Neural progenitor cell (in vitro differentiated cells): ENCODE results near the gene WDR88.

ENCODE experiments used
- EZH2 ChIP-seq: fragments of 200-600 bp; sonication (generic); IDR thresholded peaks from 2 replicates; pipeline ENCODE4 v1.6.1; 2017; ENCODE audit warnings: antibody characterized with exemption, mild to moderate bottlenecking, moderate library complexity
- EZH2phosphoT487 ChIP-seq: fragments of 200-600 bp; sonication (generic); IDR thresholded peaks from 2 replicates; pipeline ENCODE4 v1.6.1; 2017; ENCODE audit warnings: antibody characterized with exemption
- TF ChIP-seq, protein P1 (sequence below): fragments of 200-600 bp; sonication (generic); IDR thresholded peaks from 2 replicates; pipeline ENCODE4 v1.5.1; 2017; ENCODE audit warnings: antibody characterized with exemption, mild to moderate bottlenecking

DNA sequence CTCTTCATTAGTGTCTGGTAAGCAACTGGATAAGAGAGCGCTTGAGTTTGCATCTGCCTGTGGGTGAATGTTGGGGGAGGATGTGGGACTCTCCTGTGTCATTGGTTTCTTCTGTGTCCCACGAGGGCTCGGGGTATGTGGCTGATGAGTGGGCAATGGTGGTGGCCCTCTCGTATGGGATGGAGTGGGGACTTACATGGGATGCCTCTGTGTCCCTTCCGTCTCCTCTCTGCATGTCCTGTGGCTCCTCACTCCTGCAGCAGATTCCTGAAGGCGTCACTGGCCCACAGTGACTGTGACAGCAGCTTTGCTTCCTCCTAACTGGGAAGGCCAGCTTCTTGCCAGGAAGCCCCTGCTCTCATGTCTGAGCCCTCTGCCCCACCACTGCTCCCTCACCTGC, 59.6 kb downstream of the WDR88 start:
- TF ChIP-seq EZH2 = no peak
- no peak for TF ChIP-seq EZH2phosphoT487
- TF ChIP-seq, protein P1, sequence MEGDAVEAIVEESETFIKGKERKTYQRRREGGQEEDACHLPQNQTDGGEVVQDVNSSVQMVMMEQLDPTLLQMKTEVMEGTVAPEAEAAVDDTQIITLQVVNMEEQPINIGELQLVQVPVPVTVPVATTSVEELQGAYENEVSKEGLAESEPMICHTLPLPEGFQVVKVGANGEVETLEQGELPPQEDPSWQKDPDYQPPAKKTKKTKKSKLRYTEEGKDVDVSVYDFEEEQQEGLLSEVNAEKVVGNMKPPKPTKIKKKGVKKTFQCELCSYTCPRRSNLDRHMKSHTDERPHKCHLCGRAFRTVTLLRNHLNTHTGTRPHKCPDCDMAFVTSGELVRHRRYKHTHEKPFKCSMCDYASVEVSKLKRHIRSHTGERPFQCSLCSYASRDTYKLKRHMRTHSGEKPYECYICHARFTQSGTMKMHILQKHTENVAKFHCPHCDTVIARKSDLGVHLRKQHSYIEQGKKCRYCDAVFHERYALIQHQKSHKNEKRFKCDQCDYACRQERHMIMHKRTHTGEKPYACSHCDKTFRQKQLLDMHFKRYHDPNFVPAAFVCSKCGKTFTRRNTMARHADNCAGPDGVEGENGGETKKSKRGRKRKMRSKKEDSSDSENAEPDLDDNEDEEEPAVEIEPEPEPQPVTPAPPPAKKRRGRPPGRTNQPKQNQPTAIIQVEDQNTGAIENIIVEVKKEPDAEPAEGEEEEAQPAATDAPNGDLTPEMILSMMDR = no peak
